Nephron progenitor cell (in vitro differentiated cells): ENCODE data around the gene BET1L.
"Not testable (repeated sequence)": the region's sequence is repeated elsewhere in the genome, so short reads cannot be mapped to it uniquely, and the experiment has no call there.

ENCODE experiments used
- DNase-seq: peaks from one replicate; pipeline ENCODE4 v3.0.0; 2021
- H3K27ac Mint-ChIP-seq: 2 replicates; pipeline ENCODE4 v1.8.0; 2021; ENCODE audit warnings: mild to moderate bottlenecking, moderate library complexity, mixed read lengths
- H3K27me3 Mint-ChIP-seq: 2 replicates; pipeline ENCODE4 v1.8.0; 2021; ENCODE audit warnings: mild to moderate bottlenecking, low read depth, mixed read lengths; ENCODE audit not compliant: poor library complexity
- H3K36me3 Mint-ChIP-seq: 2 replicates; pipeline ENCODE4 v1.8.0; 2021; ENCODE audit warnings: low read depth, mixed read lengths
- H3K4me1 Mint-ChIP-seq: 2 replicates; pipeline ENCODE4 v1.8.0; 2021; ENCODE audit warnings: mixed read lengths
- H3K4me3 Mint-ChIP-seq: 2 replicates; pipeline ENCODE4 v1.8.0; 2021; ENCODE audit warnings: mild to moderate bottlenecking, moderate library complexity, mixed read lengths
- H3K9me3 Mint-ChIP-seq: 2 replicates; pipeline ENCODE4 v1.8.0; 2021; ENCODE audit warnings: mild to moderate bottlenecking, moderate library complexity, mixed read lengths
- TF ChIP-seq, protein P1 (sequence below): fragments of 200-600 bp; sonication (generic); IDR thresholded peaks from 2 replicates; pipeline ENCODE4 v1.5.0; 2021; ENCODE audit warnings: antibody characterized with exemption

BET1L gene

DNA sequence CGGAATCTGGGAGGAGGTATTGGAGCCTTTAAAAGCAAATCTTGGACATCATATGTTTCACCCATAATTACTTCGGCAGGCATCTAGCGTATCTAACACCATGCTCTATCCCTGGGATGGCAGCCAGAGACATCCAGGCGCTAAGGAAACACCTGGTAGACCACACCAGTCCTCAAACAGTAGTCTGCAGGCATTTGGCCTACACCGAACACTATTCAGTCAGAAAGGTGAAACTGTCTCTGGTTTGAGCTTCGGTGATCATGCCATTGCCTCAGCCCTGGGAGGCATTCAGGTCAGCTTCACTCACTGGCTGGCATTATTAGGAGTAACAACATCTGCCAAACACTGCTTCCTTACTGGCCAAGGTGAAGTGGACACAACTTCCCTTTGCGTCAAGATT is 17.2 kb upstream of the BET1L start:
- no peaks in the 10 kb centered on the region for H3K4me1 Mint-ChIP-seq
- TF ChIP-seq, protein P1, sequence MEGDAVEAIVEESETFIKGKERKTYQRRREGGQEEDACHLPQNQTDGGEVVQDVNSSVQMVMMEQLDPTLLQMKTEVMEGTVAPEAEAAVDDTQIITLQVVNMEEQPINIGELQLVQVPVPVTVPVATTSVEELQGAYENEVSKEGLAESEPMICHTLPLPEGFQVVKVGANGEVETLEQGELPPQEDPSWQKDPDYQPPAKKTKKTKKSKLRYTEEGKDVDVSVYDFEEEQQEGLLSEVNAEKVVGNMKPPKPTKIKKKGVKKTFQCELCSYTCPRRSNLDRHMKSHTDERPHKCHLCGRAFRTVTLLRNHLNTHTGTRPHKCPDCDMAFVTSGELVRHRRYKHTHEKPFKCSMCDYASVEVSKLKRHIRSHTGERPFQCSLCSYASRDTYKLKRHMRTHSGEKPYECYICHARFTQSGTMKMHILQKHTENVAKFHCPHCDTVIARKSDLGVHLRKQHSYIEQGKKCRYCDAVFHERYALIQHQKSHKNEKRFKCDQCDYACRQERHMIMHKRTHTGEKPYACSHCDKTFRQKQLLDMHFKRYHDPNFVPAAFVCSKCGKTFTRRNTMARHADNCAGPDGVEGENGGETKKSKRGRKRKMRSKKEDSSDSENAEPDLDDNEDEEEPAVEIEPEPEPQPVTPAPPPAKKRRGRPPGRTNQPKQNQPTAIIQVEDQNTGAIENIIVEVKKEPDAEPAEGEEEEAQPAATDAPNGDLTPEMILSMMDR = no peak
- no peaks in the 10 kb centered on the region for H3K9me3 Mint-ChIP-seq
- no peak for DNase-seq
- H3K27ac Mint-ChIP-seq = no peak overlapping the region
- no peak overlapping the region for H3K4me3 Mint-ChIP-seq
- H3K27me3 Mint-ChIP-seq = no peaks in the 10 kb centered on the region
- H3K36me3 Mint-ChIP-seq = peaks cover 41% of the 10 kb centered on the region

- no peaks in the 10 kb centered on the region for H3K4me1 Mint-ChIP-seq
- TF ChIP-seq, protein P1 = no peak
- no peak overlapping the region for H3K27ac Mint-ChIP-seq
- no peak overlapping the region for H3K4me3 Mint-ChIP-seq
- peaks cover 42% of the 10 kb centered on the region for H3K36me3 Mint-ChIP-seq
- H3K27me3 Mint-ChIP-seq = no peaks in the 10 kb centered on the region
- H3K9me3 Mint-ChIP-seq = no peaks in the 10 kb centered on the region
- no peak for DNase-seq
Measured at GRCh38 chr11:223884-224283, 16.7 kb upstream of the BET1L start.

- H3K9me3 Mint-ChIP-seq = no peaks in the 10 kb centered on the region
- H3K27ac Mint-ChIP-seq = peak overlapping the region; percentile 2
- no peaks in the 10 kb centered on the region for H3K27me3 Mint-ChIP-seq
- no peak for DNase-seq
- peaks cover 36% of the 10 kb centered on the region for H3K36me3 Mint-ChIP-seq
- no peak overlapping the region for H3K4me3 Mint-ChIP-seq
- TF ChIP-seq, protein P1 = no peak
- no peaks in the 10 kb centered on the region for H3K4me1 Mint-ChIP-seq
Measured at GRCh38 chr11:223026-223789, 16.0 kb upstream of the BET1L start.

DNA sequence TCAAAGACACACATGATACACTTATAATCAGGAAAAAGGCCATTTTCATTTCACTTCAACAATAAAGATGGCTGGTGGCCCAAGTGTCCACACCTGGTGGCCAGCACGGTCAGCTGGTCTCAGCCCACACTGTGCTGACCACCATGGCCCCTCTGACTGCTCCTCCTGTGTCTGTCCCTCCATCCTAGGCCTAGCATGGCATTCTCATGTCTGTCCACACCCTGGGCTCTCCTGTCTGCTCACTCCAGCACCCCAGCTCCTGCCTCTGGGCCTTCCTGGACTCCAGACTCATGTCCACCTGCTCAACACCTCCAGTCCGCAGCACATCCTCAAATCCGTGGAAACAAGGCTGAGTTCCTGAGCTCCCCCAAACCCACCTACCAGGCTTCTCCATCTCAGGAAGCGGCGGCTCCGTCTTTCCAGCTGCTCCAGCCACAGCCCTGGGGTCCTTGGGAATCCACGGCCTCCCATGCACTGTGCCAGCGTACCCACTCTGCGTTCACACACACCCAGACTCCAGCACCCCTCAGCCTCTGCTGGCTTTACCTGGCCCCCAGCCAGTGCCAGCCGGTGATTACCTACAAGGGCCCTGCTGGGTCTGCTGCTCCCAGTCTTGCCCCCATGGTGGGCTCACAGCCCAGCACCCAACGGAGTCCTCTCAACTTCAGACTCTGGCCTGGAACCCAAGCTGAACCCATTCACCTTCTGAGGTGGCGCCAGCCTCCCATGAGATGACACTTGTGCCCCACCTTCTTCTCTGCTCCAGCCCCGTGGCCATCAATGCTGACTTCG is 15.0 kb upstream of the BET1L start:
- no peak for DNase-seq
- H3K4me3 Mint-ChIP-seq = no peak overlapping the region

DNA sequence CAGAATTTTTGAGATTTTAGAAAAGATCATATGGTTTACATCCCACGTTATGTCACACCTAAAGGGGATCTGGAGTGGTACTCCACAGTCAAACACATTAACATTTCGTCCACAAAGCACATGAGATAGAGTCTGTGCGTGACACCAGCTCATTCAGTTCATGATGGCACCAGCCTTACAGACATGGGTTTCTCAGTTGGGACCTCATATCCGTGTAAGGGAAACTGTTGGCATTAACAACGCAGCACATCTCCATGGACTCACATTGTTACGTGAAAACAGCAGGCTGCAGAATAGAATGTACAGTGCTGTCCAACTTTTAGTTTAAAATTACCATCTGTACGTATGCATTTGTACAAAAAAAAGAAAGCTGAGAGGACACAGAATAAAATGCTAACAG is 14.3 kb upstream of the BET1L start:
- Mint-ChIP-seq H3K4me3 (no peak overlapping the region), H3K27me3 (no peaks in the 10 kb centered on the region), H3K4me1 (no peaks in the 10 kb centered on the region), H3K9me3 (no peaks in the 10 kb centered on the region), H3K36me3 (peaks cover 30% of the 10 kb centered on the region), H3K27ac (no peak overlapping the region)
- no peak for DNase-seq
- TF ChIP-seq, protein P1 = no peak

More for the DNA sequence above, 15.0 kb upstream of the BET1L start:
- H3K9me3 Mint-ChIP-seq = no peaks in the 10 kb centered on the region
- peaks cover 30% of the 10 kb centered on the region for H3K36me3 Mint-ChIP-seq
- H3K27ac Mint-ChIP-seq = peak overlapping the region; percentile 20
- H3K27me3 Mint-ChIP-seq = no peaks in the 10 kb centered on the region
- TF ChIP-seq, protein P1 = no peak
- H3K4me1 Mint-ChIP-seq = no peaks in the 10 kb centered on the region

DNA sequence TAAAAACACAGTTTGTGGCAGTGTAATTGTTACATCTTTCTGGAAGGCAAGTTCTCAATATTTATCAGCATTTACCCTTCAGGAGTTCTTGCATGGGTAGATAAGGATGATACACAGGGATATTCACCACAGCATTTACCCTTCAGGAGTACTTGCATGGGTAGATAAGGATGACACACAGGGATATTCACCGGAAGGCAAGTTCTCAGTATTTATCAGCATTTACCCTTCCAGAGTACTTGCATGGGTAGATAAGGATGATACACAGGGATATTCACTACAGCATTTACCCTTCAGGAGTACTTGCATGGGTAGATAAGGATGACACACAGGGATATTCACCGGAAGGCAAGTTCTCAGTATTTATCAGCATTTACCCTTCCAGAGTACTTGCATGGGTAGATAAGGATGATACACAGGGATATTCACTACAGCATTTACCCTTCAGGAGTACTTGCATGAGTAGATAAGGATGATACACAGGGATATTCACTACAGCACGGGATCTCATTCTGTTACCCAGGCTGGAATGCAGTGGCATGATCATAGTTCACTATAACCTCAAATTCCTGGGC is 13.5 kb upstream of the BET1L start:
- not testable (repeated sequence) for H3K27me3 Mint-ChIP-seq, DNase-seq, H3K27ac Mint-ChIP-seq, H3K4me3 Mint-ChIP-seq, H3K9me3 Mint-ChIP-seq, H3K4me1 Mint-ChIP-seq
- H3K36me3 Mint-ChIP-seq = peaks cover 25% of the 10 kb centered on the region
